LNCaP clone FGC (cell line): ENCODE data around the gene PHB1.
"Not testable (repeated sequence)": the region's sequence is repeated elsewhere in the genome, so short reads cannot be mapped to it uniquely, and the experiment has no call there.

Source experiments
- DNase-seq: peaks from one replicate; pipeline ENCODE4 v3.0.0-alpha.2; 2011; ENCODE audit warnings: low read depth
- H3K4me3 ChIP-seq: 2 replicates; pipeline ENCODE4 v1.5.1; 2011; ENCODE audit warnings: mild to moderate bottlenecking, low read depth, low read length, control low read depth
- CTCF ChIP-seq: IDR thresholded peaks from 2 replicates; pipeline ENCODE4 v1.5.1; 2012; ENCODE audit warnings: mild to moderate bottlenecking; ENCODE audit not compliant: control insufficient read depth, insufficient read depth; ENCODE audit errors: extremely low read depth

The PHB1 gene

DNA sequence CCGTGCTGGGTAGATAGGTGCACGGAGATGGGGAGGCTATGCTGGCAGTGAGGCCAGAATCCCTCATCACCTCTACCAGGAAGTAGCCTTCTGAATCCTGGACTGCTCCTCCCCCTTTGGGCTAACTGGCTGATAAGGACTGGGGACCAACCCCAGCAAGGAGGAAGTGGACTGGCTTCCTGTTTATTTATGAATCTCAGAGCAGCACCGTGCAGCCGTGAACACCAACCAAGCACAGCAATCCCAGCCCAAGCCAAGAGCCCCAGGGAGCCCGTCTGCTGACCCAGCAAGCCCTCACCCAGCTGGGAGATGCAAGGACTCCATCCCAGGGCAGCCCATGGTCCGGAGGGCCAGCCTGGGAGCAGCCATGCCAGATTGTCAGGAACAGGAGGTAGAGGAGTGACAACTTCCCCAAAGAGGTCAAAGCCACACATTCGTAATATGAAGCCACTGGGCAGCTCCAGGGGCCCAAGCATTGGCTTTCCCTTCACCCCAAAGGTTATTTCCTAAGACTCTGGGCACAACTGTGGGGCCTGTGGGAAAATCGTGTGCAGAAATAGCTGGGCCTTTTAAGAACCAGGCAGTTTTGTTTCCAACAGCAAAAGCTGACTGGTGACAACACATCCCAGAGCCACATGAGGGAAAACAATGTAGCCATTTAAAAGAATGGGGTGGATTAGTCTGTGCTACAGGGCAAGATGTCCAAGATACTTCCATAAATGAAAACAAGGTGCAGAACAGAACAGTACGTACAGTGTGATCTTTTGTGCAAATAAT, 23.9 kb downstream of the PHB1 start:
- TF ChIP-seq CTCF = no peak
- no peak overlapping the region for H3K4me3 ChIP-seq
- no peak for DNase-seq

- not testable (repeated sequence) for DNase-seq, H3K4me3 ChIP-seq
These were observed 25.0 kb downstream of the PHB1 start for GRCh38 chr17:49389514-49390347.

GRCh38 chr17:49388692-49389513, 25.8 kb downstream of the PHB1 start:
- TF ChIP-seq CTCF = no peak
- no peak for DNase-seq
- no peak overlapping the region for H3K4me3 ChIP-seq

DNA sequence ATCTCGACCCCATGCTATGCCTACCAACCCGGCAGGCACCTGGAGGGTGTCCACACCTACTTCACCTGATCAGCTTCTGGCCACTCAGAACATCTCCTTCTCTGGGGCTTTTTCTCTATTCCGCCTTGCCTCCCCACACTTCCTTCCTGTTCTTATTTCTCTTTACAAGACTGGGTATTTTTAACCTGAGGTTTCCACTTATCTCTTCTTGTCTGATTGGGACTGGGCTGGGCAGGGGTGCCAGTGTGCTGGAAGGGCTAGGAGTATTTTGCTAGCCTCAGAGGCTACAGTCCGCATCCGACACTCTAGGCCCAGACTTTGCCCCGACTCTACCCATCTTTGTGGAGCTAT, 26.4 kb downstream of the PHB1 start:
- no peak for DNase-seq
- TF ChIP-seq CTCF = no peak
- H3K4me3 ChIP-seq = no peak overlapping the region

DNA sequence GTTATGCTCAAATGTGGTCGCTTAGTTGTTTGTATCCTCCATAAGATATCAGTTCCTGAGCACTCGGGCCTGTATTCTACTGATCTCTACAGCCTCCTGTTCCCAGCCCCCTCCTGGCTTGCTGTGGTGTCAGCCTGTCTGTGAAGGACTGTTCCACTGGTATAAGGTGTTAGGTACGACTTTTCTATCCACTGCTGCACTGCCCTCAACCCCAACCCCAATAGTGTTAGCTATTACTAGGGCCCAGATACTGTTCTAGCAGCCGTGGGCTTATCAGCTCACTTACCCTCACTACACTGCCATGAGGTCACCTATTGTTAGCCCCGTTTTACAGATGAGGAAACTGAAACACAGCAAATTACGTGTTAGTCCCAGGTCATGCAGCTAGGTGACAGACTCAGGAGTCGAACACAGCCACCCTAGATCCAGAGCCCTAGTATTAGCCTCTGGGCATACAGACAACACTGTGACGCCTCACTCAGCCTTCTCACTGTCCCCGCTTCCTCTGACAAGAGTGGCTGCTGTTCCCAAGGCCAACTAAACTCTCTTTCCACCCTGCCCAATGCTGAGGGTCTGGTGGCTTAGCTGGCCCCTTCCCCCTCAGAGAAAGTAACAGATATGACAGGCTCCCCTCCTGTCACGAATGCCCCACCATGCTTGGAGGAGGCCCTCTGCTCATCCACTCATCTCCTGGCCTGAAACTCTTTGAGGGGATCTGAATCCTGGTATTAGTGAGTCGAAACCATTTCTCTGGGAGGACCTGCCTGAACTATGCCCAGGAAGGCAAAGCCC, 27.0 kb downstream of the PHB1 start:
- H3K4me3 ChIP-seq = no peak overlapping the region
- no peak for DNase-seq

DNA sequence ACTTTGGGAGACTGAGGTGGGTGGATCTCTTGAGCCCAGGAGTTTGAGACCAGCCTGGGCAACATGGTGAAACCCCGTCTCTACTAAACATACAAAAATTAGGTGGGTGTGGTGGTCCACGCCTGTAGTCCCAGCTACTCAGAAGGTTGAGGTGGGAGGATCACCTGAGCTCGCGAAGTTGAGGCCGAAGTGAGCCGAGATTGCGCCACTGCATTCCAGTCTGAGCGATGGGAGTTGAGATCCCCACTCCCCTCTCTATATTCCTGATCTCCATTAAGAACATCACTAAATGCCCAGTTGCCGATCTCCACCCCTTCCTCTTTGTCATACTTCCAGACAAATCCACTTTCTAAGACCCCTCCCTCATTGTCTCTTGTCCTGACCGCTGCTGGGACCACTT, 28.3 kb downstream of the PHB1 start:
- DNase-seq = no peak
- TF ChIP-seq CTCF = no peak
- no peak overlapping the region for H3K4me3 ChIP-seq

More for the DNA sequence above, 27.0 kb downstream of the PHB1 start:
- no peak for TF ChIP-seq CTCF
